HCT116 (cell line): ENCODE results near the gene HHAT. TPM values are rescaled to one million over a fixed set of nuclear protein-coding genes. Genes with fewer than 3 reads are reported as not detected.

ENCODE experiments used
- ATAC-seq: fragments of 200-7000 bp; cut with Tn5 transposase; 2 replicates; pipeline ENCODE4 v1.9.1; 2020; ENCODE audit warnings: mild to moderate bottlenecking, moderate library complexity
- BruUV-seq: library from RNA; stranded (reverse); fragments of 400-500 nt; replicated peaks from 2 replicates; lab custom pipeline; 2021; lab: Mats Ljungman, UMichigan
- CTCF ChIA-PET: fragments of 300-600 bp; sonication (Branson Sonifier 250); formaldehyde crosslinking; loops from one replicate; lab custom pipeline; 2021; ENCODE audit warnings: antibody characterized with exemption; lab: Charles Lee
- POLR2A ChIA-PET: fragments of 300-600, 350-600 bp; sonication (Branson Sonifier 250); formaldehyde crosslinking; loops from one replicate; lab custom pipeline; 2021; ENCODE audit warnings: antibody characterized with exemption; lab: Charles Lee
- RAD21 ChIA-PET, 2 experiments: fragments of 300-600 bp; sonication (Branson Sonifier 250); formaldehyde crosslinking; loops; one replicate each; lab custom pipeline; 2023; ENCODE audit warnings: low total read pairs in 2 of 2; ENCODE audit not compliant: uncharacterized antibody in 2 of 2, unreplicated experiment in 2 of 2, low non-redundant PET in 1 of 2; lab: Charles Lee
- DNase-seq: peaks from one replicate; pipeline ENCODE4 v3.0.0-alpha.2; 2010; ENCODE audit warnings: low read depth, low spot score
- H2AFZ ChIP-seq: fragments of 200-600 bp; shearing (Covaris generic), sonication (generic); 2 replicates; pipeline ENCODE4 v1.6.1; 2017; ENCODE audit warnings: low read depth, mixed run types, mixed read lengths, antibody characterized with exemption, low read length; ENCODE audit not compliant: poor library complexity, severe bottlenecking
- H3K27ac ChIP-seq: 2 replicates; pipeline ENCODE4 v1.5.1; 2012; ENCODE audit warnings: low read depth, low read length
- H3K27me3 ChIP-seq: fragments of 200-600 bp; sonication (generic); 2 replicates; pipeline ENCODE4 v1.6.1; 2016; ENCODE audit warnings: mixed run types, low read length, mixed read lengths; ENCODE audit not compliant: insufficient read depth
- H3K36me3 ChIP-seq, 2 experiments: fragments of 200-500 bp in 1 of 2; fragments of 200-600 bp in 1 of 2; sonication (Bioruptor generic) in 1 of 2; sonication (generic) in 1 of 2; 2 replicates each; pipeline versions ENCODE4 v1.5.1 to v1.6.1; 2014 to 2016; ENCODE audit warnings: low read length in 2 of 2, inconsistent platforms in 1 of 2, mixed read lengths in 1 of 2, mixed run types in 1 of 2; ENCODE audit not compliant: insufficient read depth in 2 of 2, control insufficient read depth in 1 of 2
- H3K4me1 ChIP-seq, 2 experiments: fragments of 200-600 bp in 1 of 2; sonication (generic) in 1 of 2; 2 replicates each; pipeline versions ENCODE4 v1.5.1 to v1.6.1; 2012 to 2017; ENCODE audit warnings: low read length in 2 of 2, inconsistent platforms in 1 of 2, mild to moderate bottlenecking in 1 of 2, mixed read lengths in 1 of 2, mixed run types in 1 of 2, moderate library complexity in 1 of 2; ENCODE audit not compliant: insufficient read depth in 2 of 2, control insufficient read depth in 1 of 2
- H3K4me2 ChIP-seq: fragments of 200-600 bp; sonication (generic); 2 replicates; pipeline ENCODE4 v1.6.1; 2017; ENCODE audit warnings: mixed run types, low read length, mixed read lengths
- H3K4me3 ChIP-seq, 2 experiments: fragments of 200-600 bp in 1 of 2; sonication (generic) in 1 of 2; replicated peaks in 1 of 2; 2 replicates each; pipeline ENCODE4 v1.5.1; 2011 to 2016; ENCODE audit warnings: low read length in 2 of 2, control low read depth in 1 of 2, low read depth in 1 of 2, mild to moderate bottlenecking in 1 of 2, mixed read lengths in 1 of 2, mixed run types in 1 of 2
- H3K79me2 ChIP-seq: fragments of 200-600 bp; sonication (generic); 2 replicates; pipeline ENCODE4 v1.6.1; 2017; ENCODE audit warnings: mild to moderate bottlenecking, mixed run types, low read length, moderate library complexity, mixed read lengths; ENCODE audit not compliant: insufficient read depth
- H3K9ac ChIP-seq: fragments of 200-600 bp; sonication (generic); 2 replicates; pipeline ENCODE4 v1.6.1; 2016; ENCODE audit warnings: low read length, mixed read lengths
- H3K9me2 ChIP-seq: fragments of 200-600 bp; sonication (generic), shearing (Covaris generic); 2 replicates; pipeline ENCODE4 v1.6.1; 2017; ENCODE audit warnings: mixed run types, mild to moderate bottlenecking, moderate library complexity; ENCODE audit not compliant: insufficient read depth
- H3K9me3 ChIP-seq, 2 experiments: fragments of 200-500 bp in 1 of 2; fragments of 200-600 bp in 1 of 2; sonication (Bioruptor generic) in 1 of 2; sonication (generic) in 1 of 2; 2 replicates each; pipeline ENCODE4 v1.6.1; 2014 to 2017; ENCODE audit warnings: low read length in 2 of 2, mixed read lengths in 2 of 2, inconsistent platforms in 1 of 2, low read depth in 1 of 2, mild to moderate bottlenecking in 1 of 2, mixed run types in 1 of 2, moderate library complexity in 1 of 2; ENCODE audit not compliant: control insufficient read depth in 1 of 2, insufficient read depth in 1 of 2
- H4K20me1 ChIP-seq: fragments of 200-600 bp; sonication (generic), shearing (Covaris generic); 2 replicates; pipeline ENCODE4 v1.6.1; 2017; ENCODE audit warnings: mixed run types, mild to moderate bottlenecking, moderate library complexity; ENCODE audit not compliant: insufficient read depth
- CBX3 ChIP-seq: IDR thresholded peaks from 2 replicates; pipeline ENCODE4 v1.6.1; 2012; ENCODE audit warnings: low read depth
- CEBPB ChIP-seq: IDR thresholded peaks from 2 replicates; pipeline ENCODE4 v1.6.1; 2012; ENCODE audit warnings: low read depth
- EGR1 ChIP-seq: IDR thresholded peaks from 2 replicates; pipeline ENCODE4 v1.6.1; 2012; ENCODE audit warnings: low read depth
- ELF1 ChIP-seq: IDR thresholded peaks from 2 replicates; pipeline ENCODE4 v1.6.1; 2012; ENCODE audit warnings: low read depth, borderline replicate concordance
- EZH2 ChIP-seq: fragments of 200-600 bp; sonication (generic); IDR thresholded peaks from 2 replicates; pipeline ENCODE4 v1.6.1; 2017; ENCODE audit warnings: antibody characterized with exemption, mixed run types
- JUND ChIP-seq: IDR thresholded peaks from 2 replicates; pipeline ENCODE4 v1.6.1; 2012
- POLR2A ChIP-seq: IDR thresholded peaks from 2 replicates; pipeline ENCODE4 v1.7.0; 2011; ENCODE audit warnings: borderline replicate concordance; ENCODE audit not compliant: insufficient read depth, insufficient read length; ENCODE audit errors: extremely low read depth
- POLR2AphosphoS5 ChIP-seq: IDR thresholded peaks from 2 replicates; pipeline ENCODE4 v1.6.1; 2011; ENCODE audit warnings: mild to moderate bottlenecking, low read depth, low read length, moderate library complexity
- RAD21 ChIP-seq: IDR thresholded peaks from 2 replicates; pipeline ENCODE4 v1.6.1; 2012; ENCODE audit warnings: low read depth, mild to moderate bottlenecking
- SRF ChIP-seq: IDR thresholded peaks from 2 replicates; pipeline ENCODE4 v1.6.1; 2012; ENCODE audit warnings: low read depth
- TCF7L2 ChIP-seq: IDR thresholded peaks from 2 replicates; pipeline ENCODE4 v1.7.0; 2011; ENCODE audit warnings: borderline replicate concordance, inconsistent platforms; ENCODE audit not compliant: insufficient read depth, insufficient read length; ENCODE audit errors: extremely low read depth
- YY1 ChIP-seq: IDR thresholded peaks from 2 replicates; pipeline ENCODE4 v1.6.1; 2011; ENCODE audit warnings: low read length, low read depth, moderate library complexity, mild to moderate bottlenecking; ENCODE audit not compliant: insufficient replicate concordance; ENCODE audit errors: extremely low read depth
- ZFX ChIP-seq: fragments of 450-650 bp; IDR thresholded peaks from 2 replicates; pipeline ENCODE4 v1.6.1; 2017
- intact Hi-C: fragments of 100-400 bp; cut with micrococcal nuclease; formaldehyde crosslinking; loops from 2 replicates; pipeline ENCODE4 v1.10.0; 2022
- total RNA-seq: library from RNA; stranded (reverse); gene quantifications from one replicate; pipeline ENCODE4 v1.2.1, GENCODE V29; 2021; ENCODE audit not compliant: unreplicated experiment
- TF ChIP-seq, protein P1 (sequence below): IDR thresholded peaks from 2 replicates; pipeline ENCODE4 v1.6.1; 2011; ENCODE audit warnings: mild to moderate bottlenecking, low read length, moderate library complexity; ENCODE audit not compliant: insufficient replicate concordance; ENCODE audit errors: extremely low read depth
- TF ChIP-seq, protein P2 (sequence below): IDR thresholded peaks from 2 replicates; pipeline ENCODE4 v1.6.1; 2012

The HHAT gene
- total RNA-seq, 1 experiment from 2014 or later: 2.7 TPM

DNA sequence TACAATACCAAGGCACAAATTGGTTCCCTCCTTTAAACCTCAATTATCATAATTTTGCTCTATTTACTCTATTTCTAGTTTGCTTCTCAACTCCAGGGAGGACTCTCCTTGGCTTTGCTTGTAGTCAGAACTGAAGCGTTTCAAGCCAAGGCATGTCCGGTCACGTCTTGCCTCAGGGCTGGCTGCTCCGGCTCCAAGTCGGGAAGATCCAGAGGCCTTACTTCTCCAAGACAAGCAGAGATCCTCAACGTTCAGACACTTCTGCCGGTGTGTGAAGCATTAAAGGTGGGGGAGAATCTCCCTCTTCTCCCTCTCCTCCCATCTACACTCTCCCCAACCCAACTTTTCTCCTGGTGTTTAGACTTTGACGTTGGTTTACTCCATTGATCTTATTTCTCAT is 7.2 kb upstream of the HHAT start:
- Histone ChIP-seq H3K4me2 (no peak overlapping the region), H3K27ac (no peak overlapping the region), H3K27me3 (no peaks in the 10 kb centered on the region), H3K36me3 (no peaks in the 10 kb centered on the region), H3K4me3 (no peak overlapping the region), H3K9ac (no peak overlapping the region), H4K20me1 (no peaks in the 10 kb centered on the region), H3K9me3 (no peaks in the 10 kb centered on the region), H3K9me2 (no peaks in the 10 kb centered on the region), H3K79me2 (no peaks in the 10 kb centered on the region), H3K4me1 (no peaks in the 10 kb centered on the region), H2AFZ (no peak overlapping the region)
- ChIA-PET RAD21 (no interaction called here), CTCF (no interaction called here), POLR2A (no interaction called here)
- DNase-seq: no peak
- intact Hi-C loops: no loop called here
- BruUV-seq: no TSS peak
- no peak for TF ChIP-seq SRF
- TF ChIP-seq, protein P1, sequence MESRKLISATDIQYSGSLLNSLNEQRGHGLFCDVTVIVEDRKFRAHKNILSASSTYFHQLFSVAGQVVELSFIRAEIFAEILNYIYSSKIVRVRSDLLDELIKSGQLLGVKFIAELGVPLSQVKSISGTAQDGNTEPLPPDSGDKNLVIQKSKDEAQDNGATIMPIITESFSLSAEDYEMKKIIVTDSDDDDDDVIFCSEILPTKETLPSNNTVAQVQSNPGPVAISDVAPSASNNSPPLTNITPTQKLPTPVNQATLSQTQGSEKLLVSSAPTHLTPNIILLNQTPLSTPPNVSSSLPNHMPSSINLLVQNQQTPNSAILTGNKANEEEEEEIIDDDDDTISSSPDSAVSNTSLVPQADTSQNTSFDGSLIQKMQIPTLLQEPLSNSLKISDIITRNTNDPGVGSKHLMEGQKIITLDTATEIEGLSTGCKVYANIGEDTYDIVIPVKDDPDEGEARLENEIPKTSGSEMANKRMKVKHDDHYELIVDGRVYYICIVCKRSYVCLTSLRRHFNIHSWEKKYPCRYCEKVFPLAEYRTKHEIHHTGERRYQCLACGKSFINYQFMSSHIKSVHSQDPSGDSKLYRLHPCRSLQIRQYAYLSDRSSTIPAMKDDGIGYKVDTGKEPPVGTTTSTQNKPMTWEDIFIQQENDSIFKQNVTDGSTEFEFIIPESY: no peak
- TF ChIP-seq EGR1: no peak
- TF ChIP-seq YY1: no peak
- no peak for TF ChIP-seq CEBPB
- TF ChIP-seq POLR2A: no peak
- no peak for TF ChIP-seq RAD21
- no peak for TF ChIP-seq TCF7L2
- ATAC-seq: no peak

DNA sequence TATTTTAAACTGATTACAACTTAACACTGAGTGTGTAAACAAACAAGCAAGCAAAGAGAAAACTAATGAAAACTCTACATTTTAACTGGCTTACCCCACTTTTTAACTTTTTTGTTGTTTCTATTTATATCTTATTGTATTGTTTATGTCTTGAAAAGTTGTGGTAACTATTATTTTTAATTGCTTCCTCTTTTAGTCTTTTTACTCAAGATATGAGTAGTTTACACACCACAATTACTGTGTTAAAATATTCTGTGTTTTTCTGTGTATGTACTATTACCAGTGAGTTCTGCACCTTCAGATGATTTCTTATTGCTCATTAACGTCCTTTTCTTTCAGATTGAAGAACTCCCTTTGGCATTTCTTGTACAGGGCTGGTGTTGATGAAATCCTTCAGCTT is 4.7 kb upstream of the HHAT start:
- Histone ChIP-seq H3K27me3 (no peaks in the 10 kb centered on the region), H3K36me3 (no peaks in the 10 kb centered on the region), H4K20me1 (no peaks in the 10 kb centered on the region), H3K27ac (no peak overlapping the region), H3K4me2 (no peak overlapping the region), H3K9me3 (no peaks in the 10 kb centered on the region), H3K9ac (no peak overlapping the region), H2AFZ (no peak overlapping the region), H3K79me2 (no peaks in the 10 kb centered on the region), H3K4me3 (no peak overlapping the region), H3K4me1 (peaks cover 6 to 9% of the 10 kb centered on the region in 2 experiments; a peak in 3 of 4 replicates), H3K9me2 (no peaks in the 10 kb centered on the region)
- ChIA-PET POLR2A (no interaction called here), CTCF (no interaction called here), RAD21 (no interaction called here)
- BruUV-seq: no TSS peak
- no peak for DNase-seq
- no peak for ATAC-seq
- intact Hi-C loops: no loop called here
- TF ChIP-seq POLR2AphosphoS5 (no peak), ELF1 (no peak), EZH2 (no peak), ZFX (no peak), JUND (no peak), CEBPB (no peak), YY1 (no peak), RAD21 (no peak), SRF (no peak), CBX3 (no peak)
- TF ChIP-seq, protein P2, sequence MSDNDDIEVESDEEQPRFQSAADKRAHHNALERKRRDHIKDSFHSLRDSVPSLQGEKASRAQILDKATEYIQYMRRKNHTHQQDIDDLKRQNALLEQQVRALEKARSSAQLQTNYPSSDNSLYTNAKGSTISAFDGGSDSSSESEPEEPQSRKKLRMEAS: no peak
